Right lung (tissue), 5 donors: ENCODE data around the gene P2RY14. TPM values are rescaled to one million over a fixed set of nuclear protein-coding genes. Genes with fewer than 3 reads are reported as not detected.

Experiments used
- DNase-seq, 2 donors: peaks; one replicate each; pipeline ENCODE4 v3.0.0-alpha.2; 2013
- polyA plus RNA-seq, 5 donors: library from polyadenylated mRNA; unstranded; fragments of 120-200 nt; gene quantifications; one replicate each; pipeline versions ENCODE4 v1.2.1 to v1.2.3, GENCODE V29; 2013; ENCODE audit warnings: inconsistent platforms in 1 of 5, low replicate concordance in 1 of 5; ENCODE audit not compliant: insufficient read length in 5 of 5, insufficient read depth in 1 of 5

The P2RY14 gene
- polyA plus RNA-seq, 5 donors: 3.9 to 7.3 (median 5.4) TPM

- no peak for DNase-seq
These were observed 61.4 kb downstream of the P2RY14 start for GRCh38 chr3:151216641-151217607.

- DNase-seq: no peak
These were observed 63.9 kb downstream of the P2RY14 start for GRCh38 chr3:151214459-151214858.

DNA sequence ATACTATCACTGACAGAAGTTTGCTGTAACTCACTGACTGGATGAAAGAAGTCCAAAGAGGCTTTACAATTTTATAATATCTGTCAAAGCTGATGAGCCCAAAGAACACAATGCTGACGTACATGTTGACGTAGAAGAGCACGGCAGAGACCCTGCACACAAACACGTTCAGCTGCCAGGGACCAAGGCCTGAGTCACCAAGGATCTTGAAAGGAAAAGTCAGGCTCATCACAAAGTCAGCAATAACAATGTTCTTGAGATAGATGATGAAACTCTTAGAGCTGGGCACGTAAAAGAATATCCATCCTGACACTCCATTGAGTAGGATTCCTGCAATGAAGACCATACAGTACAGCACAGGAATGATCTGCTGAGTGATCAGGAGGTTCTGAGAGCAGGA is 64.5 kb downstream of the P2RY14 start:
- no peak for DNase-seq

GRCh38 chr3:151213151-151213550 is 65.2 kb downstream of the P2RY14 start:
- DNase-seq: no peak

DNA sequence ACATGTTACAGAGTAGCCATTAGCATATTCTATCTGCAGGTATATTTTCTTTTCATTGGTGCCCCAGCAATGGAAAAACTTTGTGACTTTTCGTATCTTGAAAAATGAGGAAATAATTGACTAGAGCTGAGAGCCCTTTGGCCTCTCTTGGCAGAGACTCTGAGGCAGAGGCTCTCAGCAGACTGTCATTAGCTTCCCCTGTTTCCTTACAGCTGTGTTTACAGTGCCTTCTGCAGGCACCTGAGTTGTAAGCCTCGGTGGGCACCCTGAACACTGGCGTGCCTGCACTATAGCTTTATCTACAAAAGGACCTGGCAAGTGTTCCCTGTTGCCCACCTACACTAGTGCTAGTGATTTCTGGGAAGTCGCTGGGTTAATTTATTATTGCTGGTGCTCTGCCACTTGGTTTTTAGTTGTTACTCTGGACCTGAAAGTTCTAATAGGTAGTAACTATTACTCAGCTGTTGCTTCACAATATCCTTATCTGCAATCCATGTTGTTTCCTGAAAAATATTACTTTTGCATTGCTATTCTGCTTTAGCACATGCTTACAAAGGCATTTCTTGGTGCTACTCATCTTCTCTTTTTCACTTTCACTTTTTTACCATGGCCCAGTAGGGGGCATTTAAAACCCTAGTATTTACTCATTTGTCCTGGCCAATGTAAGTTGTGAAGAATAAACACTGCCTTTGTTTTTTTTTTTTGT is 67.5 kb downstream of the P2RY14 start:
- DNase-seq: no peak

DNA sequence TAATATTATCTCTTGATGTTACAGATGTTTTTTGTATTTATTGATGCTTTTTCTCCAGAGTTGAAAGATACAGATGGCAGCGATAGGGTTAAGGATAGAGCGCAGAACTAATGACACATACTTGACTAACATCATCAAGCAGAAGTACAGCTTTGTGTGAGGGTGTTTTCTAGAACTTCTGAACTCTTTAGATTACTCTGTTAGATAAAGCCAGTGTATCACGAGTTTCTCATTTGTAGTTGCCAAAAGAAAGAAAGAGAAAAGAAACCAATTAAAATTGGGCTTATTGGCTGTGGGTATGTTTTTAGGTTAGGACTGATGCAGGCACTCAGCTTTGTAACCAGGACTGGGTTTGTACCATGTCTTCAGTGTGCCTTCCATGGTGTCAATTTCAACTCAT is 68.7 kb downstream of the P2RY14 start:
- DNase-seq: no peak

DNA sequence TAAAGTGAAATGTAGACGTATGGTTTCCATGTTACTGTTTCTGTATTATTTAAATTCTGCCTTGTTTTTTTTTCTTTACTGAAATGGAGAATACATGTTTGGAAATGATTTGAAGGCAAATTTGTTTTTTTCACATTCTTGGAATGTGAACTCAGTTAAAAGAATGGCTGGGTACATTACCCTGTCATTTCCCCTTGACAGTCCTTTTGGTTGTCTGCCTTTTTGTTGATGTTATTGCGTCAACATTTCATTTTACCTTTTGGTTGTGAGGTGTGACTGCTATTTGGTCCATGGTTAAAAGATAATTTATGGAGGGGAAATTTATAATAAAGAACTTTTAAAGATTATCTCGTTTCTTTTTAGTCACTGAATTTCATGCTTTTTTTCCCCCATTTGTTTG is 72.1 kb downstream of the P2RY14 start:
- no peak for DNase-seq

GRCh38 chr3:151205482-151205881 is 72.9 kb downstream of the P2RY14 start:
- no peak for DNase-seq

DNA sequence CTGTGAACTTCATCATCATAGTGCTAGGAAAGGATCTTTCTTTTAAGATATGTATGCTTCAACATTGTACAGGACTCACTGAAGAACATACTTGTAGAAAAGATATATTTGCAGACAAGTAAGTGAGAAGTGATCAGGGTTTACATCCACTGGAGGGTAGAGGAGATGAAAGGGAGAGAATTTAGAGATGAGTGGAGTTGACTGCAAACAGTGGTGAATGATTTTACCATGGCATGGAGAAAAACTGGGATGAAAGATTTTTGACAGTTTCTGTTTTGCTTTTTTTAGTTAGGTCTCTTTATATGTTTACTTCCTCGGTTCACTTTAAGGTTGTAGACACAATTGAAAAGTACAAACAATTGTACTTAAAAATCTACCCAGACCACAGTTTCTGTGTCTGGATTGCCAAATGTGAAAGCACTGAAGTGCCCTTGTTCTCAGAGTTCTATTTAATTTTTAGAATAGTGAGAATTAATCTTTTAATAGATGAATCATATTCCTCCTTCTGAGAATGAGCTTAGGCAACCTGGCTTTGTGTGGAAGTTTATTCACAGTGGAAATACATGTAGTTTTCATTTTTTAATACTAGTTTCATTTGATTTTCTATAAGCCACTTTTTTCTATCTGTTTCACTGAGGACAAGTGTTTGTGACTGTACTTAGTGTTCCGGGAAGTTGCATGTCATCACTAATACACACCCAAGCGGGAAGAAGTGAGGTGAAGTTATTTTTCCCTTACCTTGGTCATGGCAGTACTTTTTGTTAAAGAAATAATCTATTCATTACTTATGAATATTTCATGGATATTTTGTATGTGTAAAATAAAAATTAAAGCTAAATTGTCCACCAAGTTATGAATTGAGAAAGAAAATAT is 73.6 kb downstream of the P2RY14 start:
- DNase-seq: no peak

DNA sequence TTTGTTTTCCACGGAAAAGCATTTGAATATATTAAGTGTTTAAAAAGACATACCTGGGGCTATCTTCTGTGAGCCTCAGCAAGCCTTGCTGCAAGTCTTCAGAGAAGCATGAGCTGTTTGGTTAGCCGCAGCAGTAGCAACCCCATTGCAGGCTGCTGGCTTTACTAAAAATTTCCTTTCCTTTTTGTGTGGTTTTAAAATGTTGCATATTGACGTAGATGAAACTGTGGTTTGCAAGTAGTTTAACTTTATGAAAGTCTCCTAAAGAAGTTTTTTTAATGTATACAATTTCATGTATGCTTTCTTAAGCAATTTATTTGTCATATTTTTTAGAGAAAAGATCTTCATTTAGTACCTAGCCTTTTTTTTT is 75.3 kb downstream of the P2RY14 start, which contains the start of gene GPR171:
TSS of gene GPR171 (minus strand) at position 166 of the 370 bp plus-strand sequence. CDS start 3,830 bp downstream, outside the sequence.
- DNase-seq: no peak

DNA sequence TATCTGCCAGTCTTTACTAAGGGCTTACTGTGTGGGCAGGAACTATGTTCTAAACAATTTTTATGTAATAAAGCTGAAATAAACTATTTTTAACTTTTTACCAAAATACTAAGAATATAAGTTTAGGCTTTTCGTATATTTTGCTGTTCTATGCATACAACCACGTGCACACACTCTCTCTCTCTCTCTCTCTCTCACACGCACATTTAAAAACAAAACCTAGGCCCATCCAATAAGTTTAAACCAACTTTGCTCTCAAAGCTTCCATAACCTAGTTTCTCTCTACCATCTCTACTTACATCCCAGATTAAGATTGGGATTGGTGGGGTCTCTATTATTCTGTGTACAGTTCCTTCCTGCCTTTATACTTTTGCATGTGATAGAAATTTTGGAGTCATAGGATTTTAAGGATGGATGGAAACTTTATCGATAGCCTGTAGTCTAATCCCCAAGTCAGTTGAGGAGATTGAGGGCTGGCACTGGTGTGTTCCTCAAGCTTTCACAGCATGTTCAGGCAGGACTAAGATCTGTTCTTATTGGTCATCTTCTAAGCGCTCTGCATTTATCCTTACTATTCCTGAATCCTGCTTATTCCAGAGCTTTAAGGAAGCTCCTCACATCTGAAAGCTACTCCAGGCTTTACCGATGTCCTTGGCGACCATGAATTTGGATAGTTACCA is 77.2 kb downstream of the P2RY14 start:
- no peak for DNase-seq

DNA sequence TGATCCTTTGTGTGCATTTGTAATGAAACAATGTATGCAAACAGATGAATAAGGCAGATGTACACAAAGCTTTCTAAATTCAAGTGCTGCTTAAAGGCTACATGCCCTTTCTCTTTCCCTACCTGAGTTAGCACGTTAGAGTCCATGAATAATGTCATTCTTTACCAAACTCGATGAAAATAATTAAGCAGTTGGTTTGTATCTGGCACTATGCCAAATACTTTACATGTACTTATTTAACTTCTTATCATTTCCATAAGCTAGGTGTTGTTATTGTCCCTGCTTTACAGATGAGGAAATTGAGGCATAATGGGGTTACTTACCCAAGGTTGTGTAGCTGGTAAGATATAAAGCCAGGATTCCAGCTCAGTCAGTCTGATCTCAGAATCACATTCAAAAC is 77.8 kb downstream of the P2RY14 start:
- DNase-seq: no peak

DNA sequence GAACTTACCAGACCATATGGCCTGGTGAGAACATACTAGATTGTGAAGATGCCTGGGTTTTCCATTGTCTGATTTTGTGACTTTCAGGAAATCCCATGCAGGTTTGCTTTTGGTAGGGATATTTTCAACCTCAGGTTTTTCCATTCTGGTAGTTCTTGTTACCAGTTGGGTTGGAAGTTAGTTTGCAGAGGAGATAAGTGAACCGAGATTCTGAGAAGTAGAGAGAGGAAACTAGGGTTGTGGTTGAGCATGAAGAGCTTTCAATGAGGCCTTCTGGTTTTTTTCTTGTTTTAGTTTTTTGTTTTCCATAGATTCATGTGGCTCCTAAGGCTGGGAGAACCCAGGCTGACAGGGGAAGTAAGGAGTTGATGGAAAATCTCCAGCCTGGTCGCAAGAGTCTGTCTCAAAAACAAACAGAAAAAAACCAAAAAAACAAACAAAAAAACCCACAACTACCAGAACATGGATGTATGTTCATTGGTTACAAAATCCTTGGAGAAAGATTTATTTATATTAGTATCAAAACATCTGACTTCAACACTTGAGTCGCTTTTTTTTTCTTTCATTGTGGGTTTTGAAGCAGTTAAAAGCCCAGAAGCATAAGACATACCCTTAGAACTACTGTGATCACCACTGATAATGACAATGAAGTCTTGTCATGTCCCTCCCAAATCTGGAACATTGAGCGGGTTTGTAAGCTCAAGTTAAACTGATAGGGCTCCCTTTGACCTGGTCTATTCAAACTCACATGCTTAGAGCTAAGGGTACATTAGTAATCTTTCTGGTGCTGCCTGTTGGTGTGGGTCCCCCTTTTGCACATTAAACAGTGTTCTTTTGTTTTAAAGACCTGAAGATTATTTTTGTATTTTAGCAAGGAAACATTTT is 78.5 kb downstream of the P2RY14 start:
- DNase-seq: no peak

DNA sequence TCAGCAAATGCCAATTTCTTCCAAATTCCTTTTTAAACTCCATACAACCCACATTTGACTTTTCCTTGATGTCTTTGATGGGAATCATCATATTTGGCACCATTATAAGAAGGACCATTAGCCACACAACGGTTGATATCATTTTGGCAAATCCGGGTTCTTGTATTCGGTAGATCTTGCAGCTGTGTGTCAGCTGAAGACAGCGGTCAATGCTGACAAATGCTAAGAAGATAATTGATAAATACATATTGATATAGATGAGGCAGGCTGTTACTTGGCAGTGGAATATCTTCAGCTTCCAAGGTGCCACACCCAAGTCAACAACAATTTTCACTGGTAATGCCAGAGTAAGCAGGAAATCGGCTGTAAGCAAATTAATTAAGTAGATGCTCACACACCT is 79.5 kb downstream of the P2RY14 start:
- DNase-seq: no peak

- DNase-seq: no peak
These were observed 80.2 kb downstream of the P2RY14 start for GRCh38 chr3:151197981-151198767.

DNA sequence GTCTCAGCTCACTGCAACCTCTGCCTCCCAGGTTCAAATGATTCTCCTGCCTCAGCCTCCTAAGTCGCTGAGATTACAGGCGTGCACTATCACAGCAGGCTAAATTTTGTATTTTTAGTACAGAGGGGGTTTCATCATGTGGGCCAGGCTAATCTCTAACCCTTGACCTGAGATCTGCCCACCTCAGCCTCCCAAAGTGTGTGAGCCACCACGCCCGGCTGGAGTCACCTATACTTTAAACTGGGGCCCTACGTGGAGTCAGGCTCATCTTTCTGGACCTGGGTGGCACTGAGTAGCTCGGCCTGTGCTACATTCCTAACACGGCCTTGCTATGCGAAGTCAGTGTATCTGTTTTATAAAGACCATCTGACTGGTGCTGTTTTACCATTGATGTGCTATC is 81.1 kb downstream of the P2RY14 start:
- DNase-seq: no peak

GRCh38 chr3:151196434-151196833 is 81.9 kb downstream of the P2RY14 start:
- DNase-seq: no peak

DNA sequence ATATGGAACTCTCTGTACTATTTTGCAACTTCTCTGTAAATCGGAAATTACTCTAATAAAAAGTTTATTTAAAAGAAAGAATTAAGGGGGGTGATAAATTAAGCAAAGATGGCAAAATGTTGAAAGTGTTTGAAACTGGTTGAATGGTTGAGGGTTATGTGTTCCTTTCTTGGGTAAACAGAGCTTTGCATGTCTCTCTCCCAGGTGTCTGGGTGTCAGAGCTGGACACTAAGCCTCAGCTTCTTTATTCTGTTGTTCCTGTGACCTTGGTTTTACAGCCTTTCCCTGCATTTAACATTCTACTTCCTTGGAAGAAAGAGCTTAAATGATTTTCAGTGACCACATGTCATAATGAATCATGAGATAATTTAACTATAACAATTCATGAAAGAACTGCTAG is 82.5 kb downstream of the P2RY14 start:
- DNase-seq: no peak

DNA sequence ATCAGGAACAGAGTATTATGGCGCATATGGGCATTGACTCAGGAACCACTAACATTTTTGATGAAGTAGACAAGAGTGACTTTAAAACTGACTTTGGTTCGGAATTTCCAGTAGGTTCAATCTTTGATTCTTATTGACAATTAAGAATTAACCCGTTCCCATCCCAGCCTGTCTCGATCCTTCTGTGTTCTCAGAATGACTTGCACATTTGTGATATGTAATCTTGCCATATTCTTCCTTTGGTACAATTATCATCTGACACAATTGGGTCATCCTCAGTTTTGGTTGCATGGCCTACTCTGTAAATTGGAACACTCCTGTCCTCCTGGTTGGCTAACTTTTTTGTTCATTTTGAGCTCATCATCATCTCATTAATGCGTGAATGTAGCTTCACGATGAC is 85.8 kb downstream of the P2RY14 start:
- DNase-seq: no peak

- no peak for DNase-seq
These were observed 87.2 kb downstream of the P2RY14 start for GRCh38 chr3:151191095-151191494.
